HG03060 (cell line): ENCODE measurements around the gene EEF1E1.

ENCODE experiments used
- ATAC-seq: cut with Tn5 transposase; IDR thresholded peaks from one replicate; pipeline ENCODE4 v1.9.1; 2021; ENCODE audit warnings: low read depth, moderate number of reproducible peaks; ENCODE audit not compliant: unreplicated experiment

Gene EEF1E1

GRCh38 chr6:8102122-8102958, at the start of gene EEF1E1:
EEF1E1 (minus strand) TSS chr6:8102548; CDS start chr6:8102521, 27 bp downstream.
- ATAC-seq, result peak; percentile 98

DNA sequence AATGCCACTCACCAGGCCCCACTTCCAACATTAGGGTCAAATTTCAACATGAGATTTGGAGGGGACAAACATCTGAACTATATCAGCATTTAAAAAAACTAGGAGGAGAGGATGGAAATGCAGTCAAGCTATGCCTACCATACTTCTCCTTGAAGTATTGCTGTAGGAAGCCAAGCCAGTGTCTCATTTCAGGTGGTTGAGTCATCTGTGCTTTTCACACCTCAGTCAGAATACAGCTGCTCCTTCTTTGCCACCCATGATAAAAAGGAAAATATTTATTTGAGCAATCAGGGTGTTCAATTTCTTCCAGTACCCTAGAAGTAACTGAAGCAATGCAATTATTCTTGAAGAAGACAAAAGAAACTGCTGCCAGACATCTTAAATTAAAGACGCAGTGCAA, 47.0 kb upstream of the EEF1E1 start:
- ATAC-seq, result no peak

DNA sequence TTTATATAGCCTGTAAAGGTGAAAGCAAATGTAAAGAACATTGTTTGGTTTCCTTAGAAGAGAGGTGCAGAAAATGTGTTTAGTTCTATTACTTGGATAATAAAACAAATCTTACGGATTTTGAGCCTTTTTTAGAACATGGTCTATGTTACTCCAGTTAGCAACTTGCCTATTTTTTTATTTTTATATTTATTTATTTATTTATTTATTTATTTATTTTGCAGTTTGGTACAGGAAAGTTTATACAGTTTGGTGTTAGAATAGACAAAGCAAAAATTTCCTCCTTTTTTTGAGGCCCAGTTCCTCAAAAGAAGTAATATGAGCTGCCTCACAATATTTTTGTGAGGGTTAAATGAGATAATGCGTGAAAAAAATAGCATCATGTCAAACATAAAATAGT, 41.6 kb upstream of the EEF1E1 start:
- no peak for ATAC-seq

DNA sequence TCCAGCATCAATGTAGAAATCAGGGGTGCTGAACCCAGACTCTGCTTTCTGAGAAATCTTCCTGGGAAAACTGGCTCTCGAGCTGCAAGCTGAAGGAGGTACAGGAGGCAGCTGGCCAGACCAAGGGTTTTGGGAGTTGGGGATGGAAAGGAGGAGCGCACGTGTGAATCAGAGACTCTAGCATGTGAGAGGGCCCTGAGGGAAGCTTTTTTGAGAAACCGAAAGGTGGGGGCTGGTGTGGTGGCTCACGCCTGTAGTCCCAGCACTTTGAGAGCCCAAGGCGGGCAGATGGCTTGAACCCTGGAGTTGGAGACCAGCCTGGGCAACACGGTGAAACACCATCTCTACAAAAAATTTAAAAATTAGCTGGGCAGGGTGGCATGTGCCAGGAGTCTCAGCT, 37.1 kb upstream of the EEF1E1 start:
- ATAC-seq, result no peak

GRCh38 chr6:8137529-8137939, 35.2 kb upstream of the EEF1E1 start:
- ATAC-seq, result no peak

- ATAC-seq, result no peak
Measured at GRCh38 chr6:8135276-8135675, 32.9 kb upstream of the EEF1E1 start.

DNA sequence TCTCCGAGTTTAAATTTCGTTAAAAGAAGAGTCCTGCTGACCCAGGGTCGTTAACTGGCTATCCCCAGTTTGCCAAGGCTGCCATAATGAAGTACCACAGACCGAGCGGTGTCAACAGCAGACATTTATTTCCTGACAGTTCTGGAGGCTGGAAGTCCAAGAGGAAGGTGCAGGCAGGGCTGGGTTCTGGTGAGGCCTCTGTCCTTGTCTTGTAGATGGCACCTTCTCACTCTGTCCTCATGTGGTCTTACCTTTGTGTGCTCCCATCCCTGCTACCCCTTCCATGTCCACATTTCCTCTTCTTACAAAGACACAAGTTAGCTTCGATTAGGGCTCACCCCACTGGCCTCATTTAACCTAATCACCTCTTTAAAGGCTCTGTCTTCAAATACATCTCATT, 29.8 kb upstream of the EEF1E1 start:
- no peak for ATAC-seq

DNA sequence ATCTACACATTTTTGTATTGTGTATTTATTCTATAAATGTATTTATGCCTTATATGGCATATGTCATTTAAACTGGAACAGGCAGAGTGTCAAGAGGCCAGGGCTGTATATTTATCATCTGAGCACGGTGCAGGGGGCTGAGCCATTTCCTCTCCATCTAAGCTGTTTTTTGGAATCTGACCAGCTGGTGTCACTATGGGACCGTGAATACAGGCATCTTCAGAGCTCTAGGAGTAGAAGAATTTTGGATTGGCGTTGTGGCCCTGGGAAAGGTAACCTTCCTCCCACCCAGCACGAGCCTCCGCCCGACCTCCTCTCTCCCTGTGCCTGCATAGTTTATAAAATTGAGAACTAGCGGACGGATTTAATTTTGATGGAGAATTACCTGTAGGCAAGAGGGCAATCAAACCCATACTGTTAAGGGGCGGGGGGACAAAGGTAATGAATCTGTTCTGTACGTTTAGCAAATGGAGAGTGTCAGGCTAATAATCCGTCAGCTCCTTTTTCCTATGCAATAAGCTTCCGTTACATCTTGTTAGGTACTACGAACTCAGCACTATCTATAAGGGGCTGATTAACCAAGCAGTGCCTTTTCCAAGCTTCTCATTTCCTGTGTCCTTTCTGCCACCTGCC, 29.0 kb upstream of the EEF1E1 start:
- ATAC-seq, result peak; percentile 57

DNA sequence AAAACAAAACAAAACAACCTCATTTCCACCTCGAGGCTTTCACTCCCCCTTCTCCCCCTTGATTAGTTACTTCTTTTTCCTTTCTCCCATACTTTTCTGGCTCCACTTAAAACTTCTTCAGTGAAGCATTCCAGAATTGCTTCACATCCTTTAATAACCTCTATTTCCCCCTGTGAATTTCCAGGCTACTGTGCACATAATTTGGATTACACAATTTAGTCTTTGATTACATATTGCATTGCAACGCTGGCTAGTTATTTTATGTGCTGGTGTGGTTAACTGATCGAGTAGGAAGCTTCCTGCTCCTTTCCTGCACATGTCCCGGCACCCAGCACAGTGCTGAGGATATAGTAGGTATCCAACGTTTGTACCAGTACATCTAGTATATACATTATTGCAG, 28.1 kb upstream of the EEF1E1 start:
- ATAC-seq, result no peak

DNA sequence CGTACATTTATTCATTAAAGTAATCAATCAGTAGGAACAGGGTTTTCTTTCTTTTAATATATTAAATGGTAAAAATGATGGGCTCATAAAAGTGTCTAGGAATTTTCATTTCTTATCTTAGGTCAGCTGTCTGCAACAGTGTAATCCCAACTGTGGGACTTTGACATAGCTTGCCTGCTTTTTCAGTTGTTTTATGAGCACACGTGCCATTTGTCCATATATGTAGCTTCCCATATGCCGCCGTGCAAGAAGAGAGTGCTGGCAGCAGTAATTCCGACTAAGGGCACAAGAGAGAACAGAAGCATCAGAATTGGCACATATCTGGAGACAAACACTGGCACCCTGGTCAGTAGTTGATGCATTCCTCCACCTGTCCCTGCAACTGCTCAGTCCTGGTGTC, 20.9 kb upstream of the EEF1E1 start:
- no peak for ATAC-seq

- ATAC-seq, result no peak
Measured at GRCh38 chr6:8114956-8115355, 12.6 kb upstream of the EEF1E1 start.

- ATAC-seq, result no peak
Measured at GRCh38 chr6:8113131-8113654, 10.8 kb upstream of the EEF1E1 start.

DNA sequence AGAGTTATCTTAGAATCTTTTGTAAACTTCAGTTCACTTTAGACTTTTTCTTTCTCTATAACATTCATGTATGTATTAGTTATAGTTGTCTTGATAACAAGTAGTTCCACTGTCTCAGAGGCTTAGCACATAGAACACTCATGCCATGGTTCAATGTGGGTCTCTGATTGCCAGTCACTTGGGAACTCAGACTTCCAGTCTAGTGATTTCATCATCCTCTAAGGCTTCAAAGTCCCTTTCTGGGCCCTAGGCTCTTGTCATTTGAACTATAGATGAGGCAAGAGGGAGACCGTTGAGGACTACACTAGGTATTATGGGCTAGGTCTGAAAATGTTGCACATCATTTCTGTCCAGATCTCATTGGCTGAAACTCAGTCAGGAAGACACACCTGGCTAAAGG, 8.4 kb upstream of the EEF1E1 start:
- no peak for ATAC-seq

GRCh38 chr6:8110117-8110721, 7.9 kb upstream of the EEF1E1 start:
- ATAC-seq, result no peak

DNA sequence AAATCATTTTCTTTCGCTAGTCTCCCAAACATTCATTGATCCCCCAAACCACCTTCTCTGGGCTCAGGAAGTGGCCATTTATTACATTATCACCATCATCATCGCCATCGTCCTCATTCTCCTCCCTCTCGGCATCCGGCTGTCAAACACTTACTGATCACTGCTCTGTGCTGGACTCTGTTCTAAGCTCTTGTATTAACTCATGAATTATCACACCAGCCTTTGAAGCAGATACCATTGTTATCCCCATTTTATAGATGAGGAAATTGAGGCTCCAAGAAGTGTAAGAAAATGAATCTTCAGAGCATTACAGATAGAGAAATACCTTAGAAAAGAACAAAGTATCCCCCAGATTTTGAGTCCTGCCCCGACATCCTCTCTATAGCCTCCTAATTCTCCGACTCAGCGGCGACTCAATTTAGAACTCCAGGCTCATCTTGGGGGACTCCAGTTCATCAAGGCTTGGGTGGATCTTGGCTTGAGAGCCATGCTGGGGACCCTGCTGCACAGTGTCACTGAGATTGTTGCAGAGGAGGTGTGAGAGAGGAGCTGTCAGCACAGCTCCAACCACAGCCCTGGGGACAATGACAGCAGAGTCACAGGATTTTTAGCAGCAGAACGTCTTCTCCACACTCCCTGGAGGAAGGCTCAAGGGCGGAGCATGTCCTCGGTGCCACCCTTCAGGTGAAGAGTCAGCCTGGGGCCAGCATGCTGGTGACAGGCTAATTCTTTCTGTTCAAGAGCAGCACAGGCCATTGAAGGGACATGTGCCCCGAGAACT, 6.6 kb upstream of the EEF1E1 start:
- no peak for ATAC-seq

DNA sequence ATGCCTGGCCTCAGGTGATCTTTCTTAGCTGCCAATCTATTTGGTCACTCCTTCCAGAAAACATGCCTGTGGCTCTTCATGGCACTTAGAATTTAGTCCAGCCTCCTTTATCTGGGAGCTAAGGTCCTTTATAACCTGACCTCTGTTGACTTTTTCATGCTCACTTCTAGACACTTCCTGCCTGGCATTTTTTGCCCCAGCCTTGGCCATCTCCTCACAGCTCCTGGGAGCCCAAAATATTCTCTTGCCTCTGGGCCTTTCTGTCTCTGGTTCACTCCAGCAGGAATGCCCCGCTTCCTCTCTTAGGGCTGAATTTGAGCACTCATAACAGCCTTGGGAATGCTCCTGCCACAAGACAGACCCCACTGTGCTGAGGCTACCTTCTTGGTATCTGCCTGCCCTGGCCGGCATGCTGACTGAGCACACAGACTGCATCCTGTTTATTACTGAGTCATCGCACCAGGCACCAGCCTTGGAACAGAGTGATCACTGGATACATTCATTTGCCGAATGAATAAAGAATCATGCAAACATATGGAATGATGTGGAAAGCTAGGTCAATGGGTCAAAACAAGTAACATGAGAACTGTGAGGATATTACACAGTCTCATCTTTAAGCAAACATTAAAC, 5.8 kb upstream of the EEF1E1 start:
- ATAC-seq, result no peak

DNA sequence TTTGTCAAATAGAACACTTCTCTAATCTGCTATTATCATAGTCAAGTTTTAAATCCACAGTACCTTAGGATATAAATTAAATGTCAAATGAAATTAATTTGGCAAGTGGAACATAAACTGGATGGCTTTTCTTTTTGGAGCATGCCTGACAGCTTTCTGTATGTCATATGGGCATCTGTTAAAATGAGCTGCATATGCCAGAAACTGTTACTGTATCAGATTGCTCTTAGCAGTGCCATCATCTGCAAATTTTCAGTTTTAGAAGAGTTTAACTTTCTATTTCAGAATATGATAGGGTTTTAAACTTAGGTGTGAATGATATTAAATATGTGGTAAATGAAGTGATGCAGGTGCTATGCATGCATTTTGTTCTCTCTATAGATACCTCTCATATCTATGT, 3.4 kb upstream of the EEF1E1 start:
- no peak for ATAC-seq

- ATAC-seq, result no peak
Measured at GRCh38 chr6:8103726-8104125, 1.4 kb upstream of the EEF1E1 start.

DNA sequence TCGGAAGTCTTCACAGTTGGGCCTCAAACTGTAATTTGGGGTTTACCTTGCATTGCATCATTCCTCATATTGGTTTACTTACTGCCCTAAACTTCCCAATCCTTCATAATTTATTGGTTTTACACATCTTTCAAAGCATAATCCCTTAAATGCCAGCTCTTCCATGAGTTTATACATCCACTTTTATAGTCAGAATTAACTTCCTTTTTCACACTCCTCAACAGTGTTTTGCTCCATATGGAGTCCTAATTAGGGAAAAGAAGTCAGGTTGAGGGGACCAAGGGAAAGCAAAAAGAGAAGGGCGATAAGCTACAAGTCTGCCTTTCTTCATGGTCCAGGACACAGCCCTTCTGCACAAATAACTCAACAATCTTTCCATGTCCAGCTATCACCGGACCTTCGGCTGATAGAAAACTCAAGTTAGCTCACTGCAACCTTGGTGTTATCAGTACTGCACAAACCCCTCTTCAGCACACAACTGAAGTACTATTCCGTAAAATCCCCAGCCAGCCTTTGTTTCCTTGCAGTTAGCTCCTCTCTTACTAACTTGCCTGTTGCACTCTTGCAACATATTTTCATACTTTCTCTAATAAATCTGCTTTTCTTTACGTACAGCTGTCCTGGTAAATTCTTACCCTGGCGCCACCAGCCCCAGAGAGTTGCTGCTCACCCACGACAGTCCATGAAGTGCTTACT, 2.0 kb downstream of the EEF1E1 start:
- no peak for ATAC-seq

DNA sequence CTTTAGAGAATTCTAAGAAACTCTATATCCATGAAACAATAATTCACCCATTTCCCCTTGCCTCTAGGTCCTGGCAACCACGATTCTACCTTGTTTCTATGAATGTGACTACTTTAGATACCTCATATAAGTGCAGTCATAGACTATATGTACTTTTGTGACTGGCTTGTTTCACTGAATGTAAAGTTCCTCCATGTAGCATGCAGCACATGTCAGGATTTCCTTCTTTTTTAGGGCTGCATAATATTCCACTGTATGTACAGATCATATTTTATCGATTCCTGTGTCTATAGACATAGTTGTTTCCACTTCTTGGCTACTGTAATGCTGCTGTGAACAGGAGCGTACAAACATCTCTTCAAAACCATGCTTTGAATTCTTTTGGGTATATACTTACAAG, 11.7 kb downstream of the EEF1E1 start:
- ATAC-seq, result no peak
